ENCODE data around the gene KIAA1328. TPM values are rescaled to one million over a fixed set of nuclear protein-coding genes. Genes with fewer than 3 reads are reported as not detected.

The KIAA1328 gene
- total RNA-seq, 4 donors from 2014 or later = 3.4 to 8.3 (median 6.6) TPM

- ATAC-seq (no peak), DNase-seq (no peak)
- intact Hi-C loops (cut with DNase I; ENCODE audit: low total_unique reads) (no loop called here), in situ Hi-C loops (cut with MboI; ENCODE audit: low sequenced_read_pairs in 4 of 4) (no loop called here)
- Histone ChIP-seq H3K27ac (no peak overlapping the region), H3K4me3 (no peak overlapping the region), H3K27me3 (peaks cover 12 to 33% (median 31%) of the 10 kb centered on the region in 3 donors), H3K36me3 (no peaks in the 10 kb centered on the region), H3K4me1 (no peaks in the 10 kb centered on the region), H3K9me3 (no peaks in the 10 kb centered on the region)
- TF ChIP-seq POLR2A (IDR thresholded peaks at IDR 0.05) = no peak
- TF ChIP-seq, protein P1, sequence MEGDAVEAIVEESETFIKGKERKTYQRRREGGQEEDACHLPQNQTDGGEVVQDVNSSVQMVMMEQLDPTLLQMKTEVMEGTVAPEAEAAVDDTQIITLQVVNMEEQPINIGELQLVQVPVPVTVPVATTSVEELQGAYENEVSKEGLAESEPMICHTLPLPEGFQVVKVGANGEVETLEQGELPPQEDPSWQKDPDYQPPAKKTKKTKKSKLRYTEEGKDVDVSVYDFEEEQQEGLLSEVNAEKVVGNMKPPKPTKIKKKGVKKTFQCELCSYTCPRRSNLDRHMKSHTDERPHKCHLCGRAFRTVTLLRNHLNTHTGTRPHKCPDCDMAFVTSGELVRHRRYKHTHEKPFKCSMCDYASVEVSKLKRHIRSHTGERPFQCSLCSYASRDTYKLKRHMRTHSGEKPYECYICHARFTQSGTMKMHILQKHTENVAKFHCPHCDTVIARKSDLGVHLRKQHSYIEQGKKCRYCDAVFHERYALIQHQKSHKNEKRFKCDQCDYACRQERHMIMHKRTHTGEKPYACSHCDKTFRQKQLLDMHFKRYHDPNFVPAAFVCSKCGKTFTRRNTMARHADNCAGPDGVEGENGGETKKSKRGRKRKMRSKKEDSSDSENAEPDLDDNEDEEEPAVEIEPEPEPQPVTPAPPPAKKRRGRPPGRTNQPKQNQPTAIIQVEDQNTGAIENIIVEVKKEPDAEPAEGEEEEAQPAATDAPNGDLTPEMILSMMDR (IDR thresholded peaks at IDR 0.05 in 4 of 5, conservative IDR thresholded peaks at IDR 0.05 in 1 of 5) = no peak
Measured at GRCh38 chr18:37277804-37278203, 448.9 kb downstream of the KIAA1328 start.

Other genes with a start within 250 kb of the KIAA1328 start
- 10 to 100 TPM; 20.7 to 36.5 (median 28.2) TPM for gene TPGS2, start 125 bp upstream of the KIAA1328 start, total RNA-seq